GM19438 (cell line): Measurements from ENCODE around the gene SCAF1.
A peak's percentile ranks its signal among the peaks of the same experiment; 100 is the strongest.

ENCODE experiments used
- ATAC-seq: cut with Tn5 transposase; IDR thresholded peaks from one replicate; pipeline ENCODE4 v1.9.1; 2021; ENCODE audit warnings: low read depth; ENCODE audit not compliant: unreplicated experiment

SCAF1 gene

DNA sequence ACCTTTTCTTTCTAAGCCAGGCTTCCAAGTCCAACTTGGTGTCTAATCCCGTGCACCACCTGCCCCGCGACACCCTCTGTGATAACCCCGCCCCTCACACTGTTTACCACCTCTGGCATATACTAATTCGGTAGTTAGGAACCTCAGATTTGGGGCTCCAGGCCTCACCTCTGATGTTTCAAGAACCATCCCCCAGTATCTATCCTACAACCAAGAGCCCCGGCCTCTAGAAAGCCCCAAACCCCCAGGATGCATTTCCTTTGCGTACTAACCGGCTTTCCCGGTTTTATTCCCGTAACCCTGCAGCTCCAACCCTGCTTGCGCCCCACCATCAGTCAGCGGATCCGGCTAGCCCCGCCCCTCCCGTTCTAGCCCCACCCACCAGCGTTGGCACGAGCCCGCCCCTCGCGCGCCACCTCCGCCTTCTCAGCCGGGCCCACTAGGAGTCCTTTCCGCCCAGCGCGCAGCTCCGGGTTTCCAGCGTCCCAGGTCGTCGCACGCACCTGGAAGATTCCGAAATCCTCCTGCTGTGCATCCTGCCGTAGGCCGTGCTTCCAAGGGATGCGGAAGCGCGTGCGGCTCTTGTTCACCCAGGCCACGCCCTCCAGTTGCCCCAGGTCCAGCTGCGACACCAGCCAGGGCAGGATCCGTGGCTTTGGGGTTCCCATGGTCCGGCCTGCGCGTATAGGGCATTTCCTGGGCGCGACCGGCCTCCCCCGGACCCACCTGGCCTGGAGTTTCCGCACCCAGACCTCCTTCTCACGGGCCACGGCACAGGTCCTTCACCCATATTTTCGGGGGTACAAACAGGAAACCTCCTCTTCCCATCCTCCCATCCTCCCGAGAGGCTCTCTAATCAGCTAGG, 22.4 kb downstream of the SCAF1 start:
- ATAC-seq = peak; percentile 43

DNA sequence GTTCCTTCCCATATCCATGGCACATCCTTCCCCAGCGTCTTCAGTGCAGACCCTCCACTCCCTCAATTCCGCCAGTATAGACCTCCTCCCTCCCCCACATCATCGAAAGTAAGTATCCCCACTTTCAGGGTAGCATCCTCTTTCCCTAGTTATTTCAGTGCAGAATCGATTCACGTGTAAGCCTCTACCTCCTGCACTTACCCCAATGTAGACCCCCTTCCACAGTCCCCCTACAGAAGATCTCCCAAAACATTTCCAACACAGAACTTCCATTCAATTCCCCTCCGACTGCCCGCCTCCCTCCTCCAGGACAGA, 23.0 kb downstream of the SCAF1 start:
- ATAC-seq = no peak

DNA sequence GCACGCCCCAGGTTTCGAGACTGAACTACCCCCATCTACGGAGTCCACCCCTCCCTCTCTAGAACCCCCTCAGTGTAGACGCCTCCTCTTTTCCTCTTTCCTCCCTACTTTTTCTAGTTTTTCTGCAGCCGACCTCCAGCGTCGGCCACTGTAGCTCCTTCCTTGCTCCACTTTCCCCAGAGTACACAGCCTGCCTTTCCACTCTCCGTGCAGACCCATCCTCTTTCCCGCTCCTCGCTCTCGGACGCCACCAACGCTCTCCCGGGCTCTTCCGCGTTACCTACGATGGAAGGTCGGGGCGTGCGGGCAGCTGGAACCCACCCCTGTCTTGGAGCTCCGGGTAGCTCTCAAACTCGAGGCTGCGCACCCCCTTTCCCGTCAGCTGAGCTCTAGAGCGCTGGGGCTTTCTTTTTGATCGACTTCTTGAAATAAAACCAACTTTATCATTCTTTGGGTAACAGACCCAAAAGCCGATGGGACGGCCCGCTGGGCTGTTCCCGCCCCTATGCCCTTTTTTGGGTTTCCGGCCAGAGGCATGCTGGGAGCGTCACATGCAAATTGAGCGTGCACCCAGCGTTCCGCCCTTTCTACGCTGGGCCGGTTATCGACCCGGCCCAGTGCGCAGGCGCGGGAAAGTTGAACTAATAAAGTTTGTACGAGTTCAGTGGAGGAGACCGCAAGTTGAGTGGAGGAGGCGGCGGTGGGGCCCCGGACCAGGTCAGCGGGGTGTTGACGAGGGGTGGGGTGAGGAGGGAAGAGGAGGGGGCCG, 23.5 kb downstream of the SCAF1 start, which contains the start of the genes BCL2L12 and IRF3:
Gene BCL2L12 (plus strand): TSS at position 583 of the 769 bp plus-strand sequence. CDS start 760 bp downstream, outside the sequence.
Gene IRF3 (minus strand): TSS at position 507 of the 769 bp plus-strand sequence. CDS start 1,019 bp downstream, outside the sequence.
- peak; percentile 72 for ATAC-seq

DNA sequence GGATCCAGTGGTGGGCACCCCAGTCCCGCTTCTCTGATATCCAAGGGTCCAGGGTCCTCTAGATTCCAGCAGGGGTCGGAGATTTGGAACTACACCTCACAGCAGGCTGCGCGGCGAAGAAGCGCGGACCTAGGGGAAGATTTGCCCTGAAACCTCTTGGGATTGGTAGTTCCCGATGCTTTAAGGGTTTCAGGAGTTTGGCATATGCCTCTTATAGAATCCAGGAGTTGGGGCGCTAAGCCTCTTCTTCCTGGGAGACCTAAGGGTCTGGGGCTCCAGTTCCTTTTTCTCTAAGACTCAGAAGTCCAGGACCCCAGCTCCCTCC, 24.1 kb downstream of the SCAF1 start:
- no peak for ATAC-seq

DNA sequence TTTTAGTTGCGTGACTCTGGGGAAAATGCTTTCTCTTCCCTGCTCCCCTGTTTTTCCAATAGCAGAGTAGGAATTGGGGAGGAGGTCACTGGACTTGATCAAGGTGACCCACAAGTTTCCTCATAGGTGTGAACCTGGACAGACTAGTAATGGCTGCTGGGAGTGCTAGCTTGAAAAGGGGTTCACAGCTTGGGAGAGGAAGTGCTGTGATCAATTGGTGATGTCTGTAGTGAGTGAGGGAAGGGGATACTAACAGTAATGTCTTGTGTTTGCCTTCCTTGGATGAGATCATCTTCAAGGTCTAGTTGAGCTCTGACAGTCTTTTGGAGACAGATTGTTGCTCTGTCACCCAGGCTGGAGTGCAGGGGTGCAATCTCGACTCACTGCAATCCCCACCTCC, 25.5 kb downstream of the SCAF1 start:
- ATAC-seq = no peak

DNA sequence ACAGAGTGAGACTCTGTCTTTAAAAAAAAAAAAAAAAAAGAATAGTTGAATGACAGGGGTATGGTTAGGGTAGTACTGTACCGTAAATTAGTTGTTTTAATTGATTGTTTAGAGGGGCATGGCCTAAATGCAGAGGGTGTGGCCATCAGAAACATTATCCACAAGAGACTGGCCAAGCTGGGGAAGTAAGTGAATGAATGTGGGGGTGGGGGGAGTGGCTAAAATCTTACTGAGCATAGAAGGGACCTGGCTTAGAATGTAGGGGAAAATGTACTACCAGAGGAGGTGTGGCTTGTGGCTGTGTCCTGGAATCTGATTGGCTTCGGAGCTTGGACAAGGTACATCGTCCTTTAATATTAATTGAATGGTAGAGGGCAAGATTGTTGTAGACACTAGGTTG, 27.5 kb downstream of the SCAF1 start:
- no peak for ATAC-seq

DNA sequence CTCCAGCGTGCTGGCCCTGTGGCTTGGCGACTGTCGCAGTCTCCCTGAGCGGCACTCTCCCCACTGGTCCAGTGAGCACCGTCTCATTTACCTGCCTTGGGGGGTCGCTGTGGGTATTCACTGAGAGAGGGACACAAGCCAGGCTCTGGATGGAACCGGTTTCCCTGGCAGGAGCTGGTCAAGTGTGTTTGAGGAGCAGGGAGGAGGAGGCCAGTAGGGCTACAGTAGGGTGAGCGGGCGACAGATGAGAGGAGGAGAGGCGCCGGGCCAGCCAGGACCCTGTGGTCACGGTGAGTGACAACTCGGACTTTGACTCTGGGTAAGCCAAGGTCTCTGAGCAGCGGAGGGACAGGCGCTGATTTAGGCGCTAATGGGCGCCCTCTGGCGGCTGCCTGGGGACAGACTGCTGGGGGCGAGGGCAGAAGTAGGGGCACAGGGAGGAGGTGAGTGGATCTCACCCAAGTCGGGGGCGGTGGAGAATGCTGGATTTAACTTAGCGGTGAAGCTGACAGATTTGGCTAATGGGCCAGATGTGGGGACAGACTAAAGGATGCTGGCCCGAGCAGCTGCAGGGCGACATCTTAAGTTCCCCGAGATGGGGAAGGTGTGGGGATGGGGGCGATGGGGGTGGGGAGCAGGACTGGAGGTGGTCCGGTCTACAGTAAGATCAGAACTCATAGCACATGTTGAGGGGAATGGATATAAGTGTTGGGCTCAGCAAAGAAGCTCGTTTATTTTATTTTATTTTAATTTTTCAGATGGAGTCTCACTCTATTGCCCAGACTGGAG, 30.3 kb downstream of the SCAF1 start:
- no peak for ATAC-seq

DNA sequence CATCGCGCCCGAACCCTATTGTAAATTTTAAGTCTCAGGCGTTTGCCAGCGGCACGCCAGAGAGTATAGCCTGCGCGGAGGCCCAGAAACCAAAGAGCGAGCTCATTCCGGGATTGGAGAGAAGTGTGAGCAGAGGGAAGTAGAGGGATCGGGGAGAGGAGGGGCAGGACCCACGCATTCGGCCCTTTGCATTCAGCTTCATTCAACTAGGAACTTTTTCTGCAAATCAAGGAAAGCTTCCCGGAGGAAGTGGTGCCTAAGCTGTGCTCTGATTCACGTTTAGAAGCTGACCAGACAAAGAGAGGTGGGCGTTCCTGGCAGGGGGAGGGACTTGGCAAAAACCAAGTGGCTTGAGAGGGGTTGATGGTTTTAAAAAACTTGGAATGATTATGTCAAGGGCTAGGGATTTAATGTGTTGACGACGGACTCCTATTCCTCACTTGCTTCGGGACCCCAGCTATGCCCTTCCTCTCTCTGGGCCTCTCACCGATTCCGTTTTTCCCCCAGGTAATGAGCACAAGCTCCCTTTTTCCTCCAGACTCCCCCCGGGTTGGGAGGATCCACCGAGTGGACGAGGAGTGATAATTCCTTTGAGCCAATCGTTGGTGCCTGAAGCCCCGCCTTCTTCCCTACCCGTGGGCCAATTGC, 34.3 kb downstream of the SCAF1 start:
- ATAC-seq = no peak

DNA sequence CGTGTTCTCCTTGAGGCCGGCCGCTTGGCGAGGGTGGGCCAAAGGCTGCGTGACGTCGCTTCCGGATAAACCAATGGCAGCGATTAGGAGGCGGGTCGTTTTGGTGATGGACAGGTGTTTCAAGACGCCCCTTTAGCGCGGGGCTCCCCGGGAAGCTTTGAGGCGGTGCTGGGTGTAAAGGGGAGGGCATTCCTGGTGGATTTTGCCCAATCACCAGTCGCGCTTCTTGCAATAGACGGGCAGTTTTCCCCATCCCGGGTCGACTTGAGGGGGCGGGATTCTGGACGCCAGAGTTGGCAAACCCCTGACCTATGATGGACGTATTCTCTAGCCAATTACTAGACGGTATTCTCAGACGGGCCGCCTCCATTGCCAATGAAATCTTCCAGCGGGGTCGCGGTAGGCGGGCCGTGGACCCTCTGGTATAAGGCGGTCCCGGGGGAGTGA, 34.8 kb downstream of the SCAF1 start:
- peak; percentile 52 for ATAC-seq

DNA sequence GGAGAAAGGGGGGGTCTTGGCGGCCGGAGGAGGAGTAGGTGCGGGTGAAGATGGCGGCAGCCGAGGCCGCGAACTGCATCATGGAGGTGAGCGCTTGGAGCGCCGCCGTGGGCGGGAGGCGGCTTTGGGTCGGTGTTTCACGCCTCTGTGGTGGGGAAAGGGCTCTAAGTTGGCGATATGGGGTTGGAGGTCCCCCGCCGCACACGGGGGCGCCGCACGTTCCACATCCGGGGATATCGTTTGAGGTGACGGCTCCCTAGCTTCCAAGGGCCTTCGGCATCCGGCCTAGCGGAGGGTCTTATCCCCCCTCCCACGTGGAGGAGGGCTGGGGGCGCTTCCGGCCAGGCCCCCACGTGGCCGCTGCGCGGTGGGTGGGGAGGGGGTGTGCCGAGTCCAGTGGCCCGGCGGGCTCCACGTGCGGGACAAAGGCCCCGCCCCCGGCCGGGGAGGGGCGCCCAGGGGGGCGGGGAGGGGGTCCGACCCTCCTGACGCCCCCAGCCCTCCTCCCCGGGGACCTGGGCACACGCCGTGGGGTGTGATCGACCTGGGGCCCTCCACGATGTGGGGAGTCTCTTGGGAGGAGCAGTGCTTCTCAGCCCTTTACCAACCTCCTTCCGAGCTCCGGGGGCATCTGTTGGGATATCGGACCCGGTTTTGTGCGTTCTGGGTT, 35.4 kb downstream of the SCAF1 start, which contains the start of gene PRMT1:
Gene PRMT1 (plus strand): TSS at position 41 of the 670 bp plus-strand sequence. CDS start 10 bp downstream, at position 51.
- ATAC-seq = no peak

DNA sequence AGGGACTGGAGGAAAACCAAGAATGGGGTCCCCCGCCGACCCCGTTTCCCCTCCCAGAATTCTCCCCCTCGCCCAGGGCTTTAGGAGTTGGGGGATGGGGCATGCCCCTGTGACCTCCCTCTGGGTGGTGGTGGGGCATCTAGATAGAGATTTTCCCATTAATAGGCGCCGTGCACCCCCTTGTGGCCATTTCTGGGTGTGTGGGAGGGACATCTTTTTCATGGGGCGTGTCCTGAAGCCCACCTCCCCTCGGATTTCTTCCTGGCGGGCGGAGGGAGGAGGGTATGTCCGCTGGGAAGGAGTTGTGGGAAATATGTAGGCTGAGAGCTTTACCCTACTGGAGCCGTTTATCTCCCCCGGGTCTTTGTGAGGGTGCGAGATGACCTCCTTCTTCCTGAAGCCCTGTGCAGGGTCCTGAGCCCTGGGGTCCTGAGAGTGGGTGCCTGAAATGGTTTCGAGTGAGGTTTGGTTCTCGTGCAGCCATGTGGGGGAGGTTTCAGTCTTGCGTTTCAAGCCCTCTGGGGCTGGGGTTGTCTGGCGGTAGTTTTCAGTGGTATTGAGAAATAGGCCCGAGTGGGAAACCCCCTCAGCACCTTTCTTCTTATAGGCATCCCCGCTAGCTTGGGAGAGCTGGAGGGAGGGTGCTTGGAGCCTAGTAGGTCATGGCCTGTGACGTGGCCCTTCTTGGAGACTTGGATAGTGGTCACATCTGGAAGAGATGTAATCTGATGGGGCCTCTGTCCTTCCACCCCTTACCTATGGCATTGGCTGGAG, 36.1 kb downstream of the SCAF1 start:
- no peak for ATAC-seq

DNA sequence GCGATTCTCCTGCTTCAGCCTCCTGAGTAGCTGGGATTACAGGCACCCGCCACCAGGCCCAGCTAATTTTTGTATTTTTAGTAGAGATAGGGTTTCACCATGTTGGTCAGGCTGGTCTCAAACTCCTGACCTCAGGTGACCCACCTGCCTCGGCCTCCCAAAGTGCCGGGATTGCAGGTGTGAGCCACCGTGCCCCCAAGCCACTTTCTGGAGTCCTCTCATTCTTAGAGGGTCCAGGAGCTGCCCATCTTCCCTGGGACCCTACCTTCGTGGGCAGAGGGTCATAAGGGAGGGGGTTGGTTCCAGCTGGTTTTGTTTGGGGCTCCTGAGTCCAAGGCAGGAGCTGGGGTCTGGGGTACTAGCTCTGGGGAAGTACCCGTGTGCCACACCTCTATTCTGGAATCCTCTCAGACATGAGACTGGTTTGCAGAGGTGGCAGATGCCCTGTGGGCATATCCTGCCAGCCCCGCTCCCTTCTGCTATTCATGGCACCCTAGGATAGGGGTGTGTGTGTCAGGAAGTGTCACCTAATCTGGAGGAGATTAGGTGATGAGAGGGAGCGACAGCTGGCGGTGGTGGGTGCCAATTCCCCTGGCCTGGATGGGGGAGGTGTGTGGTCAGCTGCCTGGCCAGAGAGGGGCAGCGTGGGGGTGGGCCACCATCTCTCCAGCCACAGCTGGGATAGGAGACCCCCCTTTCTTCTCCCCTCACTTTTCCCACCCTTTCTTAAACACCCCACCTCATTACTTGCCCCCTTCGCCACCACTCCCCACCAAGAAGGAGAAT, 37.2 kb downstream of the SCAF1 start:
- no peak for ATAC-seq

DNA sequence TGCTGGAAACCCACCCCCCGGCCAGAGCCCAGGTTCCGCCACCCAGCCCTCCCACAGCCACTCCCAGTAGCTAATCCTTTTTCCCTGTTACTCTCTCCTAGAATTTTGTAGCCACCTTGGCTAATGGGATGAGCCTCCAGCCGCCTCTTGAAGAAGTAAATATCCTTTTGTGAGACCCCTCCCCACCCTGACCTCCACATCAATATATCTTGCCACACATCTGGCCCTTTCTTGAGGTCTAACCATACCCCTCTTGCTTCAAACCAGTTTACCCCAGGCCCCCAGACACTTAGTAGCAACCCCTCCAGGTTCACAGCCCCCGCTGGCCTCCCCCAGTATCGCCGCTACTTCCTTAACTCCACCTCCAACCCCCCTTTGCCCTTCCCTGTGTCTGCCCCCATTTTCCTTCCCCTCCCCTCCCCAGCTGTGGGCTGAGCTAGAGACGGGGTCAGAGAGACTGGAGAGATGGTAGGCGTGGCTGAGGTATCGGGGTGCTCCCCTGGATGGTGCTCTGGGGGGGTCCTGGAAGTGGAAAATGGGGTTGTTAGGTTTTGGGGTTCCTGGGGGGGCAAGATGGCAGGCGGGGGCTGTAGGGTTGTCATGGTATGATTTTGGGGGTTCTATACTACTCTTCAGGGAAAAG, 37.9 kb downstream of the SCAF1 start:
- ATAC-seq = no peak

DNA sequence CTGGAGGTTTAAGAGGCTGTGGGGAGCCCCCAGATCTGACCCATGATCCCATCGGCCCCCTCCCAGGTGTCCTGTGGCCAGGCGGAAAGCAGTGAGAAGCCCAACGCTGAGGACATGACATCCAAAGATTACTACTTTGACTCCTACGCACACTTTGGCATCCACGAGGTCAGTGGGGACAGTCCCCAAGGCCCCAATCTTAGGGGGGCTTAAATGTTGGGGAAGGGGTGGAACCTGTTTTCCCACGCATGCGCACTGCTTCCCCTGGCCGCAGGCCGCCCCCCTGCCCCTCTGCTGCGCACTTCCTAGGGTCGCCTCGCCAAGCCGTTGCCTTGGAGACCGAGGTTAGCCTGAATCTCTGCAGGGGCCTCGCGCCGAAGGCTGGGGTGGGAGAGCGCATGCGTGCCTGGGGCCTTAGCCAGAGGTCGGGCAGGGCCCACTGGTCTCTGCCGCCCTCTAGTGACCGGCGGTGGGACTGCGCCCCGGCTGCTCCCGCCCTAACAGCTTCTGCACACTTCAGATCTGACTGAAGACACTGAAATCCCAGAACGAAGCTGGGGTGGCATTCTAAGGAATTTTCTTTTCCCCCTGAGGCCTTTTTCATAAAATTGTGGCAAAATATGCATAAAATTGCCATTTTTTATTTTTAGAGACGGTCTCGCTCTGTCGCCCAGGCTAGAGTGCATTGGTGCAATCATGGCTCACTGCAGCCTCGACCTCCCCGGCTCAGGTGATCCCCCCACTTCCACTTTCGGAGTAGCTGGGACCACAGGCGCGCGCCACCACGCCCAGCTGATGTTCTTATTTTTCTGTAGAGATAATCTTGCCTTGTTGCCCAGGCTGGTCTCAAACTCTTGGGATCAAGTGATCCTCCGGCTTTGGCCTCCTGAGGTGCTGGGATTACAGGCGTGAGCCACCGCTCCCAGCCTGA, 38.7 kb downstream of the SCAF1 start:
- no peak for ATAC-seq

DNA sequence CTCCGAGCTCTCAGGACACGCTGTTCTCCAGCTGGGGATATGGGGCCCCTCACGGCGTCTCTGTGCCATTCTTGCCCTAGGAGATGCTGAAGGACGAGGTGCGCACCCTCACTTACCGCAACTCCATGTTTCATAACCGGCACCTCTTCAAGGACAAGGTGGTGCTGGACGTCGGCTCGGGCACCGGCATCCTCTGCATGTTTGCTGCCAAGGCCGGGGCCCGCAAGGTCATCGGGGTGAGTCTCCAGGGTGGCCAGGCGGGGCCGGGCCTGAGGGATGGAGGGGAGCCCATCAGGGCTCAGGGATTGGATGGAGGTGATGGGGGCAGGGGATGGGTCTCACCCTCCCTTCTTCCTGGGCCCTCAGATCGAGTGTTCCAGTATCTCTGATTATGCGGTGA, 39.8 kb downstream of the SCAF1 start:
- ATAC-seq = no peak

DNA sequence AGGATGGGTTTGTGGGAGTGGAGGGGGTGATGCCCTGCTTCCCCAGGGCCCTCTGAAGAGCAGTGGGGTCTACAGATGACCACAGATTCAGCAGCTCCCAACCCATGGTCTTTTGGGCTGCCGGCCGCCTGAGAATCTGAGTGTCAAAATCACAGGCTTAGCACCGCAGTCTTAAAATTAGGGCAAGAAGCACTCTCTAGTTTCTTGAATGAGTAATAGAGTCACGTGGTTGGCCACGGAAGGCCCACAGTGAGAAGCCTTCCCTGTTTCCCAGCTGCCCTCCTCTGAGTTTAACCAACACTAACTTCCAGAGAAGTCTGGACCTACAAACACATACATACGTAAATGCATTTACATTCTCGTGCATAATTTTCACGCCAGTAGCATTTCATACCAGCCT, 40.3 kb downstream of the SCAF1 start:
- ATAC-seq = no peak

DNA sequence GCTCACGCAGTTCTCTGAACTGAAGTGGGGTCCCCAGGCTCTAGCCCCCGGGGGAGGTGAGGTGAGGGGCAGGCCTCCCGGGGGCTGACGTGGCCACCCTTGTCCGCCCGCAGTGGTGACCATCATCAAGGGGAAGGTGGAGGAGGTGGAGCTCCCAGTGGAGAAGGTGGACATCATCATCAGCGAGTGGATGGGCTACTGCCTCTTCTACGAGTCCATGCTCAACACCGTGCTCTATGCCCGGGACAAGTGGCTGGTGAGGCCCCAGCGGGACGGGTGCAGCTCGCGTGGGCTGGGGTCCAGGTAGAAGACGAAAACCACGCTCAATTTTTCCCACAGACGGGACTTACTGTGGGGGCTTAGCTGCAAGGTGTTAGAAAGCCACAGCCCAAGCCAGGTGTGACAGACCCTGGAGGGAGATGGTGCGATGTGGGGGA, 41.8 kb downstream of the SCAF1 start:
- ATAC-seq = no peak
